DND-41 (cell line): ENCODE data around the gene ADH5.

Experiments
- CTCF ChIP-seq: IDR thresholded peaks from 2 replicates; pipeline ENCODE4 v1.5.1; 2012; ENCODE audit warnings: borderline replicate concordance, low read length, moderate library complexity, mild to moderate bottlenecking; ENCODE audit not compliant: poor library complexity, severe bottlenecking; ENCODE audit errors: extremely low read depth
- EZH2 ChIP-seq: IDR thresholded peaks from 3 replicates; pipeline ENCODE4 v1.6.1; 2012; ENCODE audit warnings: borderline replicate concordance, low read depth, mild to moderate bottlenecking, moderate library complexity, low read length, inconsistent platforms; ENCODE audit not compliant: severe bottlenecking

- TF ChIP-seq CTCF (no peak), EZH2 (no peak)
Measured at GRCh38 chr4:99078336-99078735, 10.3 kb downstream of the ADH5 start.
